Hepatocyte (in vitro differentiated cells): Measurements from ENCODE around the gene OS9. TPM values are rescaled to one million over a fixed set of nuclear protein-coding genes. Genes with fewer than 3 reads are reported as not detected.

Source experiments
- DNase-seq: peaks from one replicate; pipeline ENCODE4 v3.0.0-alpha.2; 2016; ENCODE audit warnings: low spot score
- H2AFZ ChIP-seq: fragments of 200-600 bp; sonication (generic); 2 replicates; pipeline ENCODE4 v1.6.0; 2016; ENCODE audit warnings: antibody characterized with exemption, mild to moderate bottlenecking
- H3K27ac ChIP-seq: fragments of 200-600 bp; sonication (generic); 2 replicates; pipeline ENCODE4 v1.5.1; 2016; ENCODE audit warnings: mild to moderate bottlenecking
- H3K27me3 ChIP-seq: fragments of 200-600 bp; sonication (generic); 2 replicates; pipeline ENCODE4 v1.6.1; 2016
- H3K36me3 ChIP-seq: fragments of 200-600 bp; sonication (generic); replicated peaks from 2 replicates; pipeline ENCODE4 v1.5.1; 2016; ENCODE audit warnings: low read depth; ENCODE audit not compliant: insufficient read depth
- H3K4me1 ChIP-seq: fragments of 200-600 bp; sonication (generic); 2 replicates; pipeline ENCODE4 v1.5.1; 2016; ENCODE audit warnings: mild to moderate bottlenecking, moderate library complexity; ENCODE audit not compliant: insufficient read depth
- H3K4me2 ChIP-seq: fragments of 200-600 bp; sonication (generic); 2 replicates; pipeline ENCODE4 v1.6.0; 2016
- H3K4me3 ChIP-seq: fragments of 200-600 bp; sonication (generic); 2 replicates; pipeline ENCODE4 v1.5.1; 2016; ENCODE audit warnings: mild to moderate bottlenecking
- H3K79me2 ChIP-seq: fragments of 200-600 bp; sonication (generic); 2 replicates; pipeline ENCODE4 v1.6.0; 2017; ENCODE audit warnings: mild to moderate bottlenecking
- H3K9me2 ChIP-seq: fragments of 200-600 bp; sonication (generic); replicated peaks from 2 replicates; pipeline ENCODE4 v1.6.0; 2017; ENCODE audit warnings: mild to moderate bottlenecking; ENCODE audit not compliant: insufficient read depth
- H3K9me3 ChIP-seq: fragments of 200-600 bp; sonication (generic); 2 replicates; pipeline ENCODE4 v1.5.1; 2016; ENCODE audit warnings: low read depth, mild to moderate bottlenecking
- H4K20me1 ChIP-seq: fragments of 200-600 bp; sonication (generic); 2 replicates; pipeline ENCODE4 v1.6.0; 2016; ENCODE audit warnings: mild to moderate bottlenecking; ENCODE audit not compliant: insufficient read depth, poor library complexity, severe bottlenecking
- CTCF ChIP-seq: fragments of 200-600 bp; sonication (generic); IDR thresholded peaks from 2 replicates; pipeline ENCODE4 v1.5.1; 2016; ENCODE audit warnings: antibody characterized with exemption, mild to moderate bottlenecking; ENCODE audit not compliant: poor library complexity
- EZH2 ChIP-seq: fragments of 200-600 bp; sonication (generic); IDR thresholded peaks from 2 replicates; pipeline ENCODE4 v1.6.1; 2016; ENCODE audit warnings: antibody characterized with exemption, mild to moderate bottlenecking, borderline replicate concordance
- EZH2phosphoT487 ChIP-seq: fragments of 200-600 bp; sonication (generic); IDR thresholded peaks from one replicate; pipeline ENCODE4 v1.6.1; 2018; ENCODE audit warnings: antibody characterized with exemption, mild to moderate bottlenecking, low read depth, moderate library complexity; ENCODE audit not compliant: unreplicated experiment, severe bottlenecking
- WGBS: methylation state at CpG from one replicate; pipeline ENCODE4 v1.1.6; 2016; ENCODE audit warnings: low lambda C conversion rate; ENCODE audit errors: missing lambda C conversion rate; 5-methylcytosine and 5-hydroxymethylcytosine counted together
- polyA plus RNA-seq: library from polyadenylated mRNA; unstranded; fragments of >200 nt; fragmentation: Nextera tagmentation; extraction: Ambion mirVana; gene quantifications from 2 replicates; pipeline ENCODE4 v1.2.1, GENCODE V29; 2016
- total RNA-seq: library from RNA; depleted of rRNA; stranded (reverse); fragments of >200 nt; gene quantifications from 2 replicates; pipeline ENCODE4 v1.2.3, GENCODE V29; 2014

The OS9 gene
- total and polyA plus RNA-seq, 2 experiments from 2014 or later, result 243 to 366 TPM

- H3K27me3 ChIP-seq, result no peaks in the 10 kb centered on the region
- H3K9me3 ChIP-seq, result peaks cover under 1% of the 10 kb centered on the region
- no peak overlapping the region for H3K4me3 ChIP-seq
- no peak overlapping the region for H2AFZ ChIP-seq
- H3K36me3 ChIP-seq, result no peaks in the 10 kb centered on the region
- no peak overlapping the region for H3K4me2 ChIP-seq
- no peaks in the 10 kb centered on the region for H4K20me1 ChIP-seq
- no peaks in the 10 kb centered on the region for H3K9me2 ChIP-seq
- no peak for DNase-seq
- WGBS, result 86% methylated on average over 3 of the region's 3 CpGs
- H3K27ac ChIP-seq, result no peak overlapping the region
- TF ChIP-seq EZH2phosphoT487 (no peak), EZH2 (no peak), CTCF (no peak)
- H3K79me2 ChIP-seq, result peaks cover 12% of the 10 kb centered on the region
- H3K4me1 ChIP-seq, result peaks cover 7% of the 10 kb centered on the region
These were observed 4.5 kb downstream of the OS9 start for GRCh38 chr12:57698414-57698813.

GRCh38 chr12:57700317-57700716 lies 6.4 kb downstream of the OS9 start:
- Histone ChIP-seq H2AFZ (no peak overlapping the region), H4K20me1 (no peaks in the 10 kb centered on the region), H3K27me3 (no peaks in the 10 kb centered on the region), H3K4me1 (peaks cover under 1% of the 10 kb centered on the region), H3K27ac (no peak overlapping the region), H3K4me2 (no peak overlapping the region), H3K36me3 (no peaks in the 10 kb centered on the region), H3K9me2 (no peaks in the 10 kb centered on the region), H3K4me3 (no peak overlapping the region), H3K79me2 (peaks cover 5% of the 10 kb centered on the region), H3K9me3 (peaks cover 6% of the 10 kb centered on the region)
- 96% methylated on average over 2 of the region's 2 CpGs for WGBS
- DNase-seq, result no peak
- TF ChIP-seq EZH2phosphoT487 (no peak), EZH2 (no peak), CTCF (no peak)

- Histone ChIP-seq H2AFZ (no peak overlapping the region), H3K4me3 (no peak overlapping the region), H3K36me3 (no peaks in the 10 kb centered on the region), H3K4me1 (no peaks in the 10 kb centered on the region), H3K79me2 (no peaks in the 10 kb centered on the region), H3K4me2 (no peak overlapping the region), H3K27ac (no peak overlapping the region), H3K9me2 (no peaks in the 10 kb centered on the region), H3K27me3 (no peaks in the 10 kb centered on the region), H4K20me1 (no peaks in the 10 kb centered on the region), H3K9me3 (peaks cover 6% of the 10 kb centered on the region)
- no peak for DNase-seq
- TF ChIP-seq EZH2phosphoT487 (no peak), EZH2 (no peak), CTCF (no peak)
- WGBS, result 98% methylated on average over 3 of the region's 3 CpGs
These were observed 13.3 kb downstream of the OS9 start for GRCh38 chr12:57707250-57707649.

- no peaks in the 10 kb centered on the region for H3K27me3 ChIP-seq
- H3K4me2 ChIP-seq, result no peak overlapping the region
- WGBS, result 95% methylated on average over 2 of the region's 2 CpGs
- peaks cover 6% of the 10 kb centered on the region for H3K9me3 ChIP-seq
- no peak overlapping the region for H3K27ac ChIP-seq
- no peak for DNase-seq
- H4K20me1 ChIP-seq, result no peaks in the 10 kb centered on the region
- no peak overlapping the region for H2AFZ ChIP-seq
- H3K36me3 ChIP-seq, result no peaks in the 10 kb centered on the region
- H3K4me1 ChIP-seq, result no peaks in the 10 kb centered on the region
- no peak overlapping the region for H3K4me3 ChIP-seq
- H3K79me2 ChIP-seq, result no peaks in the 10 kb centered on the region
- TF ChIP-seq EZH2phosphoT487, result no peak
- no peak for TF ChIP-seq CTCF
- TF ChIP-seq EZH2, result no peak
- no peaks in the 10 kb centered on the region for H3K9me2 ChIP-seq
These were observed 14.4 kb downstream of the OS9 start for GRCh38 chr12:57708296-57708695.
